ENCODE measurements around the gene RWDD3. TPM values are rescaled to one million over a fixed set of nuclear protein-coding genes. Genes with fewer than 3 reads are reported as not detected.

The RWDD3 gene
- total and polyA plus RNA-seq, 10 of the 15 experiments (the other 5 are each of a cell fraction or from before 2014, with no cell fraction given): 9.8 to 42.9 (median 21.4) TPM

DNA sequence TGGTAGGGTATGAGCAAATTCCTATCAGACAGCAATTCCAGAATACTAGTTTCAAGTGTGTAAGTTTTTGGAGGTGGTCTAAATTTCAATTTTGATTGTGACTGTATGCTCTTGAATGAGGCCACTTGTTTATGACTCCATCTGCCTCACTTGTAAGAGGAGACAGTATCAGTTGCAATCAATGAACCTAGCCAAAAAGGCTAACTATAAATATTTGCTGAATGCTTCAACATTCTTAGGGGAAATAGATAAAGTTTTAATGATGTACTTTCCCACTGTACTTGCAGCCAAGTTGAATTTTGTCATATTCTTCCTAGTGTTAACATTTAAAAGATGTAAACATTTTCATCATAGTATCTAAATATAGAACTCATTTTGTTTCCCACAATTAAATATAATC, 32.1 kb upstream of the RWDD3 start:
- no peak overlapping the region for H2AFZ ChIP-seq (ENCODE audit: control insufficient read depth, low read depth, low read length)
- no peaks in the 10 kb centered on the region for H3K79me2 ChIP-seq (ENCODE audit: control insufficient read depth, insufficient read depth, low read length)
- no peak overlapping the region for H3K4me2 ChIP-seq (ENCODE audit: control insufficient read depth, insufficient read depth)
- in situ Hi-C loops (cut with MboI): no loop called here
- CTCF ChIA-PET: no interaction called here
- no peak for TF ChIP-seq TAF1 (IDR thresholded peaks at IDR 0.05; ENCODE audit: borderline replicate concordance, low read depth, low read length)
- no peak for TF ChIP-seq RUNX3 (IDR thresholded peaks at IDR 0.05; ENCODE audit: low read length)
- no peak for TF ChIP-seq ETV6 (conservative IDR thresholded peaks at IDR 0.05 in 1 of 2, IDR thresholded peaks at IDR 0.05 in 1 of 2; ENCODE audit: borderline replicate concordance in 1 of 2, low read depth in 1 of 2)
- TF ChIP-seq RB1 (IDR thresholded peaks at IDR 0.05; ENCODE audit: borderline replicate concordance): no peak
- TF ChIP-seq SMAD1 (IDR thresholded peaks at IDR 0.05; ENCODE audit: low read depth, partially characterized antibody): no peak
- TF ChIP-seq POU2F2 (IDR thresholded peaks at IDR 0.05; ENCODE audit: borderline replicate concordance, low read depth, low read length): no peak
- TF ChIP-seq NBN (IDR thresholded peaks at IDR 0.05): no peak
- no peak for TF ChIP-seq IRF4 (IDR thresholded peaks at IDR 0.05; ENCODE audit: low read depth, low read length)
- H3K4me3 ChIP-seq: no peak overlapping the region
- H3K36me3 ChIP-seq (ENCODE audit: control insufficient read depth in 2 of 2, insufficient read depth in 2 of 2, low read length in 1 of 2): no peaks in the 10 kb centered on the region
- POLR2A ChIA-PET: no interaction called here
- no peaks in the 10 kb centered on the region for H4K20me1 ChIP-seq (ENCODE audit: control insufficient read depth, insufficient read depth)
- no peaks in the 10 kb centered on the region for H3K9me3 ChIP-seq (replicated peaks; ENCODE audit: control insufficient read depth, insufficient read depth, low read length)
- BruUV-seq (replicated peaks): no TSS peak
- DNase-seq (ENCODE audit: low read depth, low spot score): no peak
- SMC1A ChIA-PET (ENCODE audit: uncharacterized antibody, unreplicated experiment): no interaction called here
- no peaks in the 10 kb centered on the region for H3K4me1 ChIP-seq (ENCODE audit: control insufficient read depth, insufficient read depth, low read length)
- intact Hi-C loops (cut with micrococcal nuclease; ENCODE audit: unreplicated experiment): no loop called here
- no peak overlapping the region for H3K9ac ChIP-seq (ENCODE audit: control insufficient read depth, insufficient read depth, low read length)
- no peak overlapping the region for H3K27ac ChIP-seq (ENCODE audit: control insufficient read depth, insufficient read depth)
- RAD21 ChIA-PET (ENCODE audit: unreplicated experiment): no interaction called here
- ATAC-seq: no peak
- no peak for FAIRE-seq
- no peaks in the 10 kb centered on the region for H3K27me3 ChIP-seq (replicated peaks in 1 of 2; ENCODE audit: control insufficient read depth in 2 of 2, insufficient read depth in 2 of 2, low read length in 1 of 2)

DNA sequence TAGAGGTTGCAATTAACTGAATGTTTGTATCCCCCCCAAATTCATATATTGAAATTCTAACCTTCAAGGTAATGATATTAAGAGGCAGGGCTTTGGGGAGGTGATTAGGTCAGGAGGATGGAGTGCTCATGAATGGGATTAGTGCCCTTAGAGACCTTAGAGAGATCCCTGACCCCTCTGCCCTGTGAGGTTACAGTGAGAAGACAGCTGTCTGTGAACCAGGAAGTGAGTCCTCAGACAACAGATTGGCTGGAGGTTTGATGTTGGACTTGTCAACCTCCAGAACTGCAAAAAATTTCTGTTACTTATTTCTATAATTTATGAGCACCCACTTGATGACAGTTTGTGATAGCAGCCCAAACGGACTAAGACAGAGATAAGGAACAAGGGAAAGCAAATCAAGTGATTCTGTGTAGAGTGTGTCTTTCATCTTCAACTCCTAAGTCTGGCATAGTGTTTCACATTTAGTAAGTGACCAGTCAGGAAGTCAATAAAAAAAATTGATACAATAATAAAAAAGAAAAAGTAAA, 30.0 kb upstream of the RWDD3 start:
- FAIRE-seq (no peak), DNase-seq (ENCODE audit: low read depth, low spot score) (no peak), ATAC-seq (no peak)
- 5% methylated on average over 1 of the region's 1 CpG for WGBS (ENCODE audit: insufficient coverage, insufficient replicate concordance, low lambda C conversion rate, missing lambda C conversion rate)
- no peaks in the 10 kb centered on the region for H3K9me3 ChIP-seq (replicated peaks; ENCODE audit: control insufficient read depth, insufficient read depth, low read length)
- ChIA-PET SMC1A (ENCODE audit: uncharacterized antibody, unreplicated experiment) (no interaction called here), POLR2A (no interaction called here), RAD21 (ENCODE audit: unreplicated experiment) (no interaction called here), CTCF (no interaction called here)
- no peaks in the 10 kb centered on the region for H3K27me3 ChIP-seq (replicated peaks in 1 of 2; ENCODE audit: control insufficient read depth in 2 of 2, insufficient read depth in 2 of 2, low read length in 1 of 2)
- no peaks in the 10 kb centered on the region for H3K4me1 ChIP-seq (ENCODE audit: control insufficient read depth, insufficient read depth, low read length)
- H3K9ac ChIP-seq (ENCODE audit: control insufficient read depth, insufficient read depth, low read length): no peak overlapping the region
- H4K20me1 ChIP-seq (ENCODE audit: control insufficient read depth, insufficient read depth): no peaks in the 10 kb centered on the region
- intact Hi-C loops (cut with micrococcal nuclease; ENCODE audit: unreplicated experiment) (no loop called here), in situ Hi-C loops (cut with MboI) (no loop called here)
- H3K36me3 ChIP-seq (ENCODE audit: control insufficient read depth in 2 of 2, insufficient read depth in 2 of 2, low read length in 1 of 2): no peaks in the 10 kb centered on the region
- no peak overlapping the region for H2AFZ ChIP-seq (ENCODE audit: control insufficient read depth, low read depth, low read length)
- no peak overlapping the region for H3K27ac ChIP-seq (ENCODE audit: control insufficient read depth, insufficient read depth)
- BruUV-seq (replicated peaks): no TSS peak
- H3K4me2 ChIP-seq (ENCODE audit: control insufficient read depth, insufficient read depth): no peak overlapping the region
- no peaks in the 10 kb centered on the region for H3K79me2 ChIP-seq (ENCODE audit: control insufficient read depth, insufficient read depth, low read length)
- no peak overlapping the region for H3K4me3 ChIP-seq
- TF ChIP-seq CHD4 (IDR thresholded peaks at IDR 0.05) (no peak), NFIC (IDR thresholded peaks at IDR 0.05; ENCODE audit: low read depth, low read length) (no peak), SPI1 (IDR thresholded peaks at IDR 0.05; ENCODE audit: borderline replicate concordance, insufficient read depth, low read depth, low read length) (no peak), SMAD5 (IDR thresholded peaks at IDR 0.05; ENCODE audit: low read depth) (no peak), TARDBP (IDR thresholded peaks at IDR 0.05; ENCODE audit: borderline replicate concordance) (no peak), IRF4 (IDR thresholded peaks at IDR 0.05; ENCODE audit: low read depth, low read length) (no peak), YBX1 (IDR thresholded peaks at IDR 0.05) (no peak), ZBTB4 (CRISPR knock-in tag; IDR thresholded peaks at IDR 0.05) (no peak), EZH2 (IDR thresholded peaks at IDR 0.05; ENCODE audit: borderline replicate concordance, control insufficient read depth, low read depth, low read length) (no peak)
